Effector CD4-positive, alpha-beta T cell (primary cell): ENCODE data around the gene TPD52L2.
A peak's percentile ranks its signal among the peaks of the same experiment; 100 is the strongest.
"Not testable (repeated sequence)": the region's sequence is repeated elsewhere in the genome, so short reads cannot be mapped to it uniquely, and the experiment has no call there.

Source experiments
- DNase-seq: peaks from one replicate; pipeline ENCODE4 v3.0.0-alpha.2; 2020

The TPD52L2 gene

GRCh38 chr20:63857764-63858392 is 7.2 kb upstream of the TPD52L2 start:
- DNase-seq = no peak

GRCh38 chr20:63858393-63859165 is 6.5 kb upstream of the TPD52L2 start:
- no peak for DNase-seq

GRCh38 chr20:63859166-63859699 is 5.8 kb upstream of the TPD52L2 start:
- DNase-seq = no peak

- no peak for DNase-seq
Measured at GRCh38 chr20:63860325-63861051, 4.6 kb upstream of the TPD52L2 start.

DNA sequence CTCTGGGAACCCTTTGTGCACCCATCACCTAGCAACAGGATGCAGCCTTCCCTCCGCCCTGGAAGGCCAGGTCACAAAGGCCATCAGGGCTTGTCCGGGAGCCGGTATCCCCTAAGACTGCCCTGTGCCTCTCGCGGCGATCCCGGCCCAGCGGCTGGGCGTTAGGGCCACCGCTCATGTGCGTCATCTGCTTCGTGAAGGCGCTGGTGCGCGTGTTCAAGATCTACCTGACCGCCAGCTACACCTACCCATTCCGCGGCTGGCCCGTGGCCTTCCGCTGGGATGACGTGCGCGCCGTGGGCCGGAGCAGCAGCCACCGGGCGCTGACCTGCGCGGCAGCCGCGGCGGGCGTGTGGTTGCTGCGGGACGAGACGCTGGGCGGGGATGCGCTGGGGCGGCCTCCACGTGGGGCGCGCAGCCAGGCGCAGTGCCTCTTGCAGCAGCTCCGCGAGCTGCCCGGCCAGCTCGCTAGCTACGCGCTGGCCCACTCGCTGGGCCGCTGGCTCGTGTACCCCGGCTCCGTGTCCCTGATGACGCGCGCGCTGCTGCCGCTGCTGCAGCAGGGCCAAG is 3.6 kb upstream of the TPD52L2 start, which contains the start of gene ABHD16B:
ABHD16B (plus strand) TSS at position 134 of the 570 bp plus-strand sequence; CDS start at position 177, 43 bp downstream.
- DNase-seq = no peak

DNA sequence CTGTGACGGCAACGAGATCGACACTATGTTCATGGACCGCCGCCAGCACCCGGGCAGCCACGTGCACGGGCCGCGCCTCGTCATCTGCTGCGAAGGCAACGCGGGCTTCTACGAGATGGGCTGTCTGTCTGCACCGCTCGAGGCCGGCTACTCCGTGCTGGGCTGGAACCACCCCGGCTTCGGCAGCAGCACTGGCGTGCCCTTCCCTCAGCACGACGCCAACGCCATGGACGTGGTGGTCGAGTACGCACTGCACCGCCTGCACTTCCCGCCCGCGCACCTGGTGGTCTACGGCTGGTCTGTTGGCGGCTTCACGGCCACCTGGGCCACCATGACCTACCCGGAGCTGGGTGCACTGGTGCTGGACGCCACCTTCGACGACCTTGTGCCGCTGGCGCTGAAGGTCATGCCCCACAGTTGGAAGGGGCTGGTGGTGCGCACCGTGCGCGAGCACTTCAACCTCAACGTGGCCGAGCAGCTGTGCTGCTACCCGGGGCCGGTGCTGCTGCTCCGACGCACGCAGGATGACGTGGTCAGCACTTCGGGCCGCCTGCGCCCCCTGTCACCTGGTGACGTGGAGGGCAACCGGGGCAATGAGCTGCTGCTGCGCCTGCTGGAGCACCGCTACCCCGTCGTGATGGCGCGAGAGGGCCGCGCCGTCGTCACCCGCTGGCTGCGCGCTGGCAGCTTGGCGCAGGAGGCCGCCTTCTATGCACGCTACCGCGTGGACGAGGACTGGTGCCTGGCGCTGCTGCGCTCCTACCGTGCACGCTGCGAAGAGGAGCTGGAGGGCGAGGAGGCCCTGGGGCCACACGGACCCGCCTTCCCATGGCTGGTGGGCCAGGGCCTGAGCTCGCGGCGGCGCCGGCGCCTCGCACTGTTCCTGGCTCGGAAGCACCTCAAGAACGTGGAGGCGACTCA is 2.8 kb upstream of the TPD52L2 start:
- DNase-seq = no peak

DNA sequence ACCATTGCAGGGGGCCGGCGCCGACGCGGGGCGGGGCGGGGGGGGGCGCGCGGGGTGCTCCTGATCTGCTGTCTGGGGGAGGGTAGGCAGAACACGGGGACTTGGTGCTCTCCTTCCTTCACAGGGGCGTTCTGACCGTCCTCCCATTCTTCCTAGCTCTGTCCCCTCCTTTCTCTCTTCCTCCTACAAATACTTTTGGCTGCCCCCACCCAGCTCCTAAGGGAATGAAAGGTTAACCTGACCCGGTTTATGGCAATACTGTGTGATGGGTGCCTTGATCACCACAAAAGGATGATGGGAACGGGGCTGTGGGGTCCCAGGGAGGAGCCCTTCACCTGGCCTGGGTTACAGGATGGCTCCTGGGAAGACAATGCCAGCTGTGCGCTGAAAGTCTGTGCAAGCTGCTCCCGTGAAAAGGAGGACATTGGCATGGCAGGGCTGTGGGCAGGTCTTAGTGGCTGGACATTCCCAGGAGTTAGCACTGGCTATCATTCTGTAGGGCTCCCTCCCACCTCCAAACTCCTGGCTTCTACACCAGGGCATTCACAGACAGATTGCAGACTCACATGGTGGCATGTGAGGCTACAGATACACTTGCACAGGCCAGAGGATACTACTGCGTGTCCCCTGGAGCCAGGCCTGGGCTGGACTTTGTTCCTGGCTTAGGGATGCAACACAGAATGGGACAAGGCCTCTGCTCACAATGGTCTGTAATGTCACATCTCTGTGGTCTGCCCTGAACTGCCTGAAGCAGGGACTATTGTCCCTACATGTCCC is 1.9 kb upstream of the TPD52L2 start:
- no peak for DNase-seq

- DNase-seq = peak; percentile 71
Measured at GRCh38 chr20:63863798-63864544, 1.1 kb upstream of the TPD52L2 start.

DNA sequence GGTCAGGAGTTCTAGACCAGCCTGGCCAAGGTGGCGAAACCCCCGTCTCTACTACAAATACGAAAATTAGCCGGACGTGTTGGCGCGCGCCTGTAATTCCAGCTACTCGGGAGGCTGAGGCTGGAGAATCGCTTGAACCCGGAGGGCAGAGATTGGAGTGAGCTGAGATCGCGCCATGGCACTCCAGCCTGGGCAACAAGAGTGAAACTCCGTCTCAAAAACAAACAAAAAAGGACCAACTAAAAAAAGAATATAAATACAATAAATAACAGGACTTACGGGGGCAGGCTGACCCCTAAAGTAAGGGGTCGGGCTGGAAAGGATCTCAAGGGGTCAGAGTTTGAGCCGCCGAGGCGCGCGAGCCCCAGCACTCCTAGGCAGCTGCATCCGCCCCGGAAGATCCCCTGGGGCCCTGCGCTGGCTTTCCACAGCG is 509 bp upstream of the TPD52L2 start:
- DNase-seq = no peak

DNA sequence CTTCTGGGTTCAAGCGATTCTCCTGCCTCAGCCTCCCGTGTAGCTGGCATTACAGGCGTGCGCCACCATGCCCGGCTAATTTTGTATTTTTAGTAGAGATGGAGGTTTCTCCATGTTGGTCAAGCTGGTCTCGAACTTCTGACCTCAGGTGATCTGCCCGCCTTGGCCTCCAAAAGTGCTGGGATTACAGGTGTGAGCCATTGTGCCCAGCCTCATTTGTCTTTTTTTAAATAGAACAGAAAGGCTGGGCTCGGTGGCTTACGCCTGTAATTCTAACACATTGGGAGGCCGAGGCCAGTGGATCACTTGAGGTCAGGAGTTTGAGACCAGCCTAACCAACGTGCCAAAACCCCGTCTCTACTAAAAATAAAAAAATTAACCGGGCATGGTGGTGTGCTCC is 2.0 kb downstream of the TPD52L2 start:
- not testable (repeated sequence) for DNase-seq

DNA sequence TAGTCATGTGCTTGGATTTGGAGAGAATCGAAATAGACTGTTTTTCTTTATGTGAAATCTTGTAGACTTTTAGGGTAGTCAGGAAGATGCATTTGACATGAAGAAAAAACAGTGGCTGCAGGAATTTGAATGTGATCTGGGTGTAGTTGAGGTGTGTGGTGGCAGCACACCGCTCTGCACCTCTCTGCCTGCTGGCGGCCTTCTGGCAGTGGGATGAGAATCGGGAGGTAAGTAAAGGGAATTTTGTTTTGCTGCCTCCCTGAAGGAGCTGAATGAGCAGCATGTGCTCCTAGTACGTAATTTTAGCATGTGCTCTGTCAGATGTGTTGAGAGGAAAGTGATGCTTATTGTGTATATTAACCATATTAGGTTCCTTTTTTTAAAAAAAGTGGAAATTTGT is 3.2 kb downstream of the TPD52L2 start:
- no peak for DNase-seq

GRCh38 chr20:63873477-63873971 is 8.5 kb downstream of the TPD52L2 start:
- DNase-seq = no peak

DNA sequence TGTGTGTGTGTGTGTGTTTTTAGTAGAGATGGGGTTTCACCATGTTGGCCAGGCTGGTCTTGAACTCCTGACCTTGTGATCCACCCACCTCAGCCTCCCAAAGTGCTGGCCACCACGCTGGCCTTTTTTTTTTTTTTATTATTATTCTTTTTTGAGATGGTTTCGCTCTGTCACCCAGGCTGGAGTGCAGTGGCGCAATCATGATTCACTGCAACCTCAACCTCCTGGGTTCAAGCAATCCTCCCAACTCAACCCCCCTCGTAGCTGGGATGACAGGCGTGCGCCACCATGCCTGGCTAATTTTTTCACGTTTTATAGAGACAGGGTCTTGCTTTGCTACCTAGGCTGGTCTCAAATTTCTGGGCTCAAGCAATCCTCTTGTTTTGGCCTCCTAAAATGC is 9.2 kb downstream of the TPD52L2 start:
- not testable (repeated sequence) for DNase-seq

GRCh38 chr20:63876489-63877036 is 11.5 kb downstream of the TPD52L2 start:
- no peak for DNase-seq

DNA sequence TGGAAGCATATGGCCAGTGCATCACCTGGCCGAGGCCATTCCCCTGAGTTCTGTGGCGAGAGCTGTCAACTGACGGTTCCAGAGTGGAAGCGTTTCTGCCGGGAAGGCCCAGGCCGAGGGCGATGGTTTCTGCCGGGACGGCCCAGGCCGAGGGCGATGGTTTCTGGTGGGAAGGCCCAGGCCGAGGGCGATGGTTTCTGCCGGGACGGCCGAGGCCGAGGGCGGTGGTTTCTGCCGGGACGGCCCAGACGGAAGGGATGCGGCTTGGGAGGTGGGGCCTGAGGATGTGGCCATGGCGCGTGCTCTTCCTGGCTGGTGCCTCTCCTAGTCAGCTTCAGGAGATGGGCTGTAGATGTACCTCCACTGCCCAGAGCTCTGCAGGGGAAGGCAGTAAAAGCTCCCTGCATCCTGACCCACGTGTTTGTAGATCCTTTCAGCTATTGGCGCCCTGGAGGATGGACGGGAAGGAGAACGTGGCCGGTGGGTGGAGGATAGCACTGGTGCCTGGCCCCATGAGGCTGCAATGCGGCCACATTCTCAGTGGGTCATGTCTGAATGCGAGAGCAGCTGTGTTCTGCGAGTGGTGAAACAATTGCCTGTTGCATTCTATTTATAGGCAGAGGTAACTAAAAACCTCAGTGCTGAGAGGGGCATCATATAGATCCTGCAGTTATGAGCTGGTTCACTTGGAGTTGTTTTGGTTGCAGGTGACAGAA is 12.8 kb downstream of the TPD52L2 start:
- no peak for DNase-seq

GRCh38 chr20:63878899-63879663 is 14.0 kb downstream of the TPD52L2 start:
- DNase-seq = no peak

DNA sequence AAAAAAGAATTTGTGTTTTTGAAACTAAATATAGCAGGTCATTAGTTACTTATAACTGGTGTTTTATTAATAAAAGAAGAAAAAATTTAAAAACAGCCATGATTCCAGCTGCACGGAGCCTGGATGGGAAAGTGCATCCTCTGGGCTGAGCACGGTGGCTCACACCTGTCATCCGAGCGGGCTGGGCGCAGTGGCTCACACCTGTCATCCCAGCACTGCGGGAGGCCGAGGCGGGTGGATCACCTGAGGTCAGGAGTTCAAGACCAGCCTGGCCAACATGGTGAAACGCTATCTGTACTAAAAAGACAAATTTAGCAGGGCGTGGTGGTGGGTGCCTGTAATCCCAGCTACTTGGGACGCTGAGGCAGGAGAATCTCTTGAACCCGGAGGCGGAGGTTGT is 15.8 kb downstream of the TPD52L2 start:
- not testable (repeated sequence) for DNase-seq
